Activated CD4-positive, alpha-beta T cell treated with anti-CD3 and anti-CD28 coated beads, Interleukin-2, amount 10 ng/mL, durations not matched to agents 24 days and 14 days (primary cell): ENCODE measurements around the gene DIS3L2. TPM values are rescaled to one million over a fixed set of nuclear protein-coding genes. Genes with fewer than 3 reads are reported as not detected.

ENCODE experiments used
- DNase-seq: peaks from one replicate; pipeline ENCODE4 v3.0.0; 2022
- H3K27ac Mint-ChIP-seq: one replicate; pipeline ENCODE4 v1.8.0; 2022; ENCODE audit warnings: mild to moderate bottlenecking, mixed read lengths
- H3K27me3 Mint-ChIP-seq: one replicate; pipeline ENCODE4 v1.8.0; 2022; ENCODE audit warnings: mixed read lengths
- H3K36me3 Mint-ChIP-seq: one replicate; pipeline ENCODE4 v1.8.0; 2022; ENCODE audit warnings: low read depth, mild to moderate bottlenecking, mixed read lengths
- H3K4me1 Mint-ChIP-seq: one replicate; pipeline ENCODE4 v1.8.0; 2021; ENCODE audit warnings: mixed read lengths
- H3K4me3 Mint-ChIP-seq: one replicate; pipeline ENCODE4 v1.8.0; 2022; ENCODE audit warnings: mild to moderate bottlenecking, moderate library complexity, mixed read lengths
- H3K9me3 Mint-ChIP-seq: one replicate; pipeline ENCODE4 v1.8.0; 2021; ENCODE audit warnings: mixed read lengths
- intact Hi-C: fragments of 100-400 bp; cut with micrococcal nuclease; formaldehyde crosslinking; loops from one replicate; pipeline ENCODE4 v1.15.1; 2023
- total RNA-seq: library from RNA; stranded (reverse); gene quantifications from 2 replicates; pipeline ENCODE4 v1.2.3, GENCODE V29; 2022

Gene DIS3L2
- total RNA-seq, 1 donor from 2014 or later = 27.8 TPM

DNA sequence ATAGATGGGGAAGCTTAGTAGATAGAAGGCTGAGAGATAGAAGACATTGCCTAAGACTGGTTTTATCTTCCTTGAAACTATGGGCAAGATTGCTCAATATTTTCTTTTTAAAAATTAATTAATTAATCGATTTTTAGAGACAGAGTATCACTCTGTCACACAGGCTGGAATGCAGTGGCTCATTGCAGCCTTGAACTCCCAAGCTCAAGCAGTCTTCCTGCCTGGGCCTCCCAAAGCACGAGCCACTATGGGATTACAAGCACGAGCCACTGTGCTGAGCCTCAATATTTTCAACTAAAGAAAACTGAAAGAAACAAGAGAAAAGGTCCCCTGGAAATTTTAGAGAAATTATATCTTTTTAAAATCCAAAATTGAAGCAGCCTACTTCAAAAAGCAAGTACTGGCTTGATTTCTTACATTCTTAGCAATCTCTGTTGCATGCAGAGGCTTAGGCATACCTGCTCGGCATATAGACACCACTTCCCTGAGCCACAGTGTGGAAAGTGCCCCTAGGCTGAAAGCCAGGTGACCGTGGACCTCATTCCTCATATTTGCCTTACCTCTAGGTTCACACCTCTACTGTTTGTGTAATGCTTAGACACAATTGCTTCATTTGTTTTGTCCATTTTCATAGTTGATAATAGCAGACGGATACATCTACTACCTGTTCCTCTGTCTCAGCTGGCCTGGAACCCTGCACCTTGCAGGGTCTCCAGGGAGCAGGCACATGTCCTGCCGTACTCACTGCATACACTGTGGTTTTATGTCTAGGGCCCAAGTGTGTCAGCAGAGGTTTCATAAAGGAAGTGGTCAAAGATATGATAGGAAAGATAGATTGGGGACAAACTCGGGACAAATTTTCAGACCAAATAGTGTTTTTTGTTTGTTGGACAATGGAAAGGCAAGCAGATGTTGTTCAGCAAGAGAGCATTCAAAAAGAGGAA, 250.5 kb downstream of the DIS3L2 start:
- Mint-ChIP-seq H3K4me3 (no peak overlapping the region), H3K4me1 (peaks cover 6% of the 10 kb centered on the region), H3K27me3 (no peaks in the 10 kb centered on the region), H3K27ac (no peak overlapping the region), H3K9me3 (no peaks in the 10 kb centered on the region), H3K36me3 (peaks cover 5% of the 10 kb centered on the region)
- no peak for DNase-seq
- intact Hi-C loops = no loop called here

DNA sequence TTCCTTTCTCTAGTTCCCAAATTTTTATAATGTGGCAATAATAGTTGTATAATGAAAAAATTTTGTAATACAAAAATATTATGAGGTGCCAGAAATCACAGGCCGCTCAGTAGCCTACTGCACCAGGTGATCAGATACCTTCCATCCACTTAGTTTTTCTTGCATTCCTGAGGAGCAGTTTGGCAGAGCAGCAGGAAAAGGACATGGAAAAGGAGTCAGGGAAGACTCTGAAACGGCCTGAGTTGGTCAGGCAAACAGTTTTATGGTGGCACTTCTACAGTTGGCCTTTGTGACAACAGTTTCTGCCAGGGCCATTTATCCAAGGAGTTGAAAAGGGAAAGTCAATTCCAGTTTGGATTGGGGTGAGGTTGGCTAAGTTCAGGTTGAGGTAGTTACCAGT, 251.7 kb downstream of the DIS3L2 start:
- DNase-seq = no peak
- H3K36me3 Mint-ChIP-seq = peaks cover 5% of the 10 kb centered on the region
- no peaks in the 10 kb centered on the region for H3K27me3 Mint-ChIP-seq
- no peaks in the 10 kb centered on the region for H3K9me3 Mint-ChIP-seq
- peaks cover 6% of the 10 kb centered on the region for H3K4me1 Mint-ChIP-seq
- H3K27ac Mint-ChIP-seq = no peak overlapping the region
- no peak overlapping the region for H3K4me3 Mint-ChIP-seq
- intact Hi-C loops = no loop called here

DNA sequence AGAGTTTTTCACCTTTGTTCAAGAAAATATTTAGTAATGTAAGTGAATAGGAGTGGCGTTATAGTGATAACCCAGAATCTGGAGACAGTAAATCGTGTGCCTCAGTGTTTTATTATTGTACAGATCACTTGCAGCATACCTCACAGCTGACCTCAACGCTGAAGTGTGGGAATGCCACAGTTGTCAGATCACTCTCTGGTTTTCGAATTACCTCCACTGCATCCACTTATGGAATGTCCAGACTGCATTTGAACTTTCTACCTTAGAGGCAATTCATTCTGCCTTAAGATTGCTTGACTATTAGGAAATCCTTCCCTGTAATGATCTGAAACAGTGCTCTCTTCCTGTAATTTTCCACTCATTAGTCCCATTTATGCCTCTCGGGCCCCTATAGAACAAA, 252.5 kb downstream of the DIS3L2 start:
- Mint-ChIP-seq H3K9me3 (no peaks in the 10 kb centered on the region), H3K27me3 (no peaks in the 10 kb centered on the region), H3K4me1 (peaks cover 9% of the 10 kb centered on the region), H3K27ac (no peak overlapping the region), H3K36me3 (peaks cover 5% of the 10 kb centered on the region), H3K4me3 (no peak overlapping the region)
- intact Hi-C loops = no loop called here
- no peak for DNase-seq

DNA sequence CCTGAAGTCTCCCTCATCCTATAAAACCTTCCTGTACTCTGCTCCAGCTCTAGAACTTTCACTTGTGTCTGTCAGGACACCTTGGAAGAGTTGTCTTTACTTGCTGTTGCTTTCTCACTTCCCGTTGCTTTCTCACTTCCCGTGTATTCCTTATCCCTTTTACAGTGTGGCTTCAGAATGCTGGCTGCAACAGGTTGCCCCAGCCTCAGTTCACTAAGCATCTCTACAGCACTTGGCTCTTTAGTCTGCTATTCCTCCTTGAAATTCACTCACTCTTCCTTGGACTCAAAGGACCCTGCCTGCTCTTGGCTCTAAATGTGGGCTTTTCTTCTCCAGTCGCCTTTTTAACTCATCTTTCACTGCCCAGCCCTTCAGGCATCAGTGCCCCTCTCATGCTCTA, 254.5 kb downstream of the DIS3L2 start:
- intact Hi-C loops = no loop called here
- Mint-ChIP-seq H3K27me3 (no peaks in the 10 kb centered on the region), H3K4me3 (no peak overlapping the region)

DNA sequence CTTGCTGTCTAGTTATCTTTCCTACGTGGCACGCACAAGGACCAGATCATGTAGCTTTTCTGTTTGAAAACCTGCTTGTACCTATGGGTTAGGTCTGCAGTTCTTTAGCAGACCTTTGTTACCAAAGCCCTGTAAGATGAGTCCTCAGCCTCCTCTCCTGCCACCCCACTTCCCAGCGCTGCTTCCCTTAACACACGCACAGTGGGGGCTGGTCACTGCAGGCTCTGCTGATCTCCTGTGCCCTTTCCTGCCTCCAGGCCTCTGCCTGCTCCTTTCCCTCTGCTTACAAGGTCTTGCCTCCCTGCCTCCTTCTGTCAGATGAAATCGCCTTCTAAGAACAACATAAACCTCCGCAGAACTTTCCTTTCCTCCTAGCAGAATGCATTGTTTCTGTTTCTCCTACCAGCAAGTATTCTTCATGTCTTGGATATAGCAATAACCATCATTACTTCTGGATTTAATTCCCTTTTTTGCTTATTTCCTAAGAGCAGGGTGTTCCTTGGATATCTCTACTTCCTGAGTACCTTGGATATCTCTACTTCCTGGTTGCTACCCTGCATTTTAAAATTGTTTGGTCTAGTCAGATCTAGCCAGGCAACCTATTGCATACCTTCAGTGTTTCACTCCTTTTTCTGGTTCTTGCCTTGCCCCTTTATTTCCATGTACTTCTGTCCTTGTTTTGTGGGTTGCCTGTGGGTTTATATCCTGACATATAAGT, 257.4 kb downstream of the DIS3L2 start:
- Mint-ChIP-seq H3K36me3 (no peaks in the 10 kb centered on the region), H3K27ac (no peak overlapping the region), H3K27me3 (no peaks in the 10 kb centered on the region), H3K4me3 (no peak overlapping the region), H3K4me1 (peaks cover 8% of the 10 kb centered on the region), H3K9me3 (no peaks in the 10 kb centered on the region)
- intact Hi-C loops = no loop called here
- no peak for DNase-seq

More for the DNA sequence above, 254.5 kb downstream of the DIS3L2 start:
- peaks cover 3% of the 10 kb centered on the region for H3K36me3 Mint-ChIP-seq
- no peak overlapping the region for H3K27ac Mint-ChIP-seq
- DNase-seq = no peak
- H3K9me3 Mint-ChIP-seq = no peaks in the 10 kb centered on the region
- peaks cover 15% of the 10 kb centered on the region for H3K4me1 Mint-ChIP-seq

DNA sequence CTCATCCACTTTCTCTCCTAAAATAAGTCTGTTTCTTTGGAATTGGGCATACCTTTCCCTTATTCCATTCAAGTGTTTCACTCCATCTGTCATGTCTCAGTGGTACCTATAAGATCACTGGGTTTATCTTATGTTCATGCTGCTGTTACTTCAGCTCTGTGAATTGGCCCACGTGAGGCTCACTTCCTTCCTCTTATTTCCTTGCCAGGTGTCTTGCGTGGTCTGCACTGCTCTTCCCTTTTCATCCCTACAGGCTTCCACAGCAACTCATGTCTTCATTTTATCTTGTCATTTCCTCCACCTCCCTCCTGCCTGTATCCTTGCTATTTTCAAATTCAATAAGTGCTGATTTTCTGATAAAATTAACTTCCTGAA, 258.0 kb downstream of the DIS3L2 start:
- no peaks in the 10 kb centered on the region for H3K27me3 Mint-ChIP-seq
- no peak for DNase-seq
- no peak overlapping the region for H3K4me3 Mint-ChIP-seq
- peaks cover 8% of the 10 kb centered on the region for H3K4me1 Mint-ChIP-seq
- no peaks in the 10 kb centered on the region for H3K9me3 Mint-ChIP-seq
- no peak overlapping the region for H3K27ac Mint-ChIP-seq
- no peaks in the 10 kb centered on the region for H3K36me3 Mint-ChIP-seq
- intact Hi-C loops = no loop called here

DNA sequence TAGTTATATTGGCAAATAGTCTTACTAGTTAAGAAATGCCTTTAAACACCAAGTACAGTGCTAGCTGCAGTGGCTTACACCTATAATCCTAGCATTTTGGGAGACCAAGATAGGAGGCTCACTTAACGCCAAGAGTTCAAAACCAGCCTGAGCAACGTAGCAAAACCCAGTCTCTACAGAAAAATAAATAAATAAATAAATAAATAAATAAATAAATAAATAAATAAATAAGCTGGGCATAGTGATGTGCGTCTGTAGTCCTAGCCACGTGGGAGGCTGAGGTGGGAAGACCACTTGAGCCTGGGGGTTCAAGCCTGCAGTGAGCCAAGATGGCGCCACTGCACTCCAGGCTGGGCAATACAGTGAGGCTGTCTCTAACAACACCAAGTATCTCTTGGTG, 258.4 kb downstream of the DIS3L2 start:
- intact Hi-C loops = no loop called here
- Mint-ChIP-seq H3K27ac (no peak overlapping the region), H3K9me3 (no peaks in the 10 kb centered on the region), H3K27me3 (no peaks in the 10 kb centered on the region), H3K4me1 (peaks cover 8% of the 10 kb centered on the region), H3K36me3 (no peaks in the 10 kb centered on the region), H3K4me3 (no peak overlapping the region)
- DNase-seq = no peak

DNA sequence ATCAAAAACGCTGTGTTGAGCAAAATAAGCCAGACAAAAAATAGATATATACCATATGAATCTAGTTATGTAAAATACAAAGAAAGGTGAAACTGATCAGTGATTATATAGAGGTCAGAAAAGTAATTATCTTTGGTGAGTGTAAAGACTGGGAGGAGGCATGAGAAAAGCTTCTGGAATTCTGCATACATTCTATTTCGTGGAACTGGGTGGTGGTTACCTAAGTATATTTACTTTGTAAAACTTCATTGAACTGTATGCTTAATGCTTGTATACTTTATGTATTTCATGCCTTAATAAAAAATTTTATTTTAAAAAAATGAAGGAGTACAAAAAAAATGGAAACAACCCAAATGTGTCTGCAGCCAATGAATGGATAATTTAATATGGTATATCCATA, 263.9 kb downstream of the DIS3L2 start:
- no peaks in the 10 kb centered on the region for H3K27me3 Mint-ChIP-seq
- no peaks in the 10 kb centered on the region for H3K9me3 Mint-ChIP-seq
- intact Hi-C loops = no loop called here
- no peak for DNase-seq
- H3K4me3 Mint-ChIP-seq = no peak overlapping the region
- H3K27ac Mint-ChIP-seq = no peak overlapping the region
- H3K36me3 Mint-ChIP-seq = no peaks in the 10 kb centered on the region
- H3K4me1 Mint-ChIP-seq = no peaks in the 10 kb centered on the region

DNA sequence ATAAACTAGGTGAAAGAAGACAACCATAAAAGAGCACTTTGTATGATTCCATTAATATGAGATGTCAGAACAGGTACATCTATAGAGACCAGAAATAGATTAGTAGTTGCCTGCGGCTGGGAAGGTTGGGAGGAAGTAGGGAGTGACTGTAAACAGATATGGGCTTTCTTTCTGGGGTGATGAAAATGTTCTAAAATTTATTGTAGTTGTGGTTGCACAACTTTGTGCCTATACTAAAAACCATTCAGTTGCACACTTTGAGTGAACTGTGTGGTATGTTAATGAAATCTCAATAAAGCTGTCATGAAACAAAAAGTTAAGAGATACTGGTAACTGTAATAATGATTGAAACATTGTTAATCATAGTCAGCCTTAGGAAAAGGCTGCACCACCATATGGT, 264.4 kb downstream of the DIS3L2 start:
- no peak for DNase-seq
- no peaks in the 10 kb centered on the region for H3K9me3 Mint-ChIP-seq
- no peaks in the 10 kb centered on the region for H3K36me3 Mint-ChIP-seq
- H3K4me1 Mint-ChIP-seq = peaks cover 2% of the 10 kb centered on the region
- intact Hi-C loops = no loop called here
- no peaks in the 10 kb centered on the region for H3K27me3 Mint-ChIP-seq
- no peak overlapping the region for H3K27ac Mint-ChIP-seq
- H3K4me3 Mint-ChIP-seq = no peak overlapping the region

DNA sequence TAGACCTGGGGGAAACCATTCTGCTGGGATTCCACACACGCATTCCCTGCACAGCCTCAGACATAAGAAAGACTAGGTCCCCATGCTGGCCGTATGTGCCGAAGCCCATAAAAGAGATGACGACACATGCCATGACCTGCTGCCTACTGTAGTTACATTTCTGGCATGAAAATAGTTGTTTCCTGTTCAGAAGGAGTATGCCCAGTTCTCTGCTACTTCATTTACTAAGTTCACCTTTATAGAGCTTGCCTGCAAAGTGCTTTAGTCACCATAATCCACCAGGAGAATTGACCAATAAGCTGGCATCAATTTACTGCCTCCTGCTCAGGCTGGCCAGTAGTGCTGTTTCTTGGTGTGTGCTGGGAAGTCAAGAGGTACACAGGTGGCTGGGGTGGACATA, 266.8 kb downstream of the DIS3L2 start:
- intact Hi-C loops = no loop called here
- H3K4me3 Mint-ChIP-seq = no peak overlapping the region
- DNase-seq = no peak
- no peaks in the 10 kb centered on the region for H3K27me3 Mint-ChIP-seq
- no peaks in the 10 kb centered on the region for H3K36me3 Mint-ChIP-seq
- peaks cover 16% of the 10 kb centered on the region for H3K4me1 Mint-ChIP-seq
- H3K9me3 Mint-ChIP-seq = no peaks in the 10 kb centered on the region
- H3K27ac Mint-ChIP-seq = no peak overlapping the region

DNA sequence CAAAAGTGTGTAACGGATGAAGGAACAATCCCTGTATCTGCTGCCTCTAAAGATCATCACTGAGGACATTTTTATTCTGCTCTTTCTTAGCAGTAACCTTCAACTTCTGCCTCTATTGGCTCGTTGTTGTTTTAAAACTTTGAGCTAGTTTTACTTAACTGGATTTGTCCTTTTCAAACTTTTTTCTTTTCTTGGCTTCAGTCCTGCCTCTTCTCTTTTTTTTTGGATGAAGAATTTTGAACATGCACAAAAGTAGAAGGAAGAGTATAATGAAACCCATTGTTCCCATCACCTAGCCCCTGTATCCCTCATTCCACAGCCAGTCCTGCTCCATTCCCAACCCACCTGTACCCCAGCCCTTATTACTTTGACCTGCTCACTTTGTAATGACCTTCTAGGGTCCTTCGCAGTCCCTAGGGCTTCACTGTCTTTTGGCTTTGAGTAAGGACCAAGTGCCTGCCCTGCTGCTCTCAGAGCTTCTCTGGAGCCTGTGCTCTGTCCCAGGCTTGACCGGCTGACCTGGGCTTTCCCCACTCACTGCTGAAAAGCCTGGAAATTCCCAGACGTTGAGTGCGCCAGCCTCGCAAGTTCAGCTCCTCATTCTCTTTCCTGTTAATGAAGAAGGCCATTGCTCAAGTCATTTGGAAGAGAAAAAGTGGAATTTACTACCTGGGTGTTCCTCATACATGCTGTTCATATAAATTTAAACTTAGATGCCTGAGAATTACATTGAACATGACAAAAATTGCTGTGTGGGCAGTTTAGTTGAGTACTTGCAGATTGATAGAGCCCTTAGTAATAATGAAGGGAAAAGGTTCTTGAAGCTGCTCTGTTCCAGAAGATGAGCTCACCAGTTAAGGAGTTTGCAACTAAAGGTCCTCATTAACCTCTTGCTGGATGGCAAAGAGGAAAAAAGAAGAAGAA, 267.7 kb downstream of the DIS3L2 start:
- H3K4me1 Mint-ChIP-seq = peaks cover 16% of the 10 kb centered on the region
- no peaks in the 10 kb centered on the region for H3K27me3 Mint-ChIP-seq
- no peaks in the 10 kb centered on the region for H3K36me3 Mint-ChIP-seq
- no peaks in the 10 kb centered on the region for H3K9me3 Mint-ChIP-seq
- H3K27ac Mint-ChIP-seq = no peak overlapping the region
- DNase-seq = no peak
- intact Hi-C loops = no loop called here
- no peak overlapping the region for H3K4me3 Mint-ChIP-seq

DNA sequence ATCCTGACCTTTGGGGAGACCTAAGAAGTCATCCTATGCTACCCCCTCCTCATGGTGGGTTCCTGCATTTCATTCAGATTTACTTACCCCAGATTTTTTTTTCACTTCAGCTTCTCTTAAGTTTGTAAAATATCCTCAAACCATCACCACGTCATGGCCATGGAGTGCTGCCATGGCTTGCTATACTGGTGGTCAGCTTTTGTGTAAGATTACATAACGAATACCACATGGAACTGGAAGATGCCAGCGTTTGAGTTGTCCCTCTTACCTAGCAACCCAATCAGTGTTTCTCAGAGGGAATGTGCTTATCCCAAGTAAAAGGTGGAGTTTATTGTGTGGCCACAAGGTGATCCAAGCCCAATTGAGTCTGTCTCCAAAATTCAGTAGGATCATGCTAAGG, 268.4 kb downstream of the DIS3L2 start:
- Mint-ChIP-seq H3K36me3 (no peaks in the 10 kb centered on the region), H3K4me1 (peaks cover 16% of the 10 kb centered on the region), H3K27ac (no peak overlapping the region), H3K9me3 (no peaks in the 10 kb centered on the region), H3K4me3 (no peak overlapping the region), H3K27me3 (no peaks in the 10 kb centered on the region)
- intact Hi-C loops = loop anchor here (5.0 kb wide), 1 partner anchor 82 kb away; no protein-coding TSS in a partner anchor
- DNase-seq = no peak

DNA sequence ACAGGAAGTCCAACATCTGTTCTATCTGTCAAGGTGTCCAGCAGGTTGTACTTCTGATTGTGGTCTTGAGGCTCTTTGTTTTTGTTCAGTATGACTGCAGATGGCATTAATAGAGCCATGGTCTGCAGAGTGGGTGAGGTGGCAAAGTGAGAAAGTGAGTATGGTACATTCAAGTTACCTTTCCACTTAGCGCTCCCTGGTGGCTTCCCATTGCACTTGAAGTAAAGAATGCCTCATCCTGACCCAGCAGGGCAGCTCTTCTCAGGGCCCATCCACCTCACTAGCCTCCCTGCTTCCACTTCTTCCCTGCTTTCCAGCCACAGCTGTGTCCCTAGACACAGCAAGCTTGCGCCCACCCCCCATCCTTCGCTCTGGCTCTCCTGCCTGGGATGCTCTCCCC, 269.0 kb downstream of the DIS3L2 start:
- Mint-ChIP-seq H3K4me3 (no peak overlapping the region), H3K9me3 (no peaks in the 10 kb centered on the region), H3K27me3 (no peaks in the 10 kb centered on the region), H3K27ac (no peak overlapping the region), H3K36me3 (no peaks in the 10 kb centered on the region), H3K4me1 (peaks cover 17% of the 10 kb centered on the region)
- intact Hi-C loops = loop anchor here (5.0 kb wide), 1 partner anchor 82 kb away; no protein-coding TSS in a partner anchor
- peak; percentile 62 for DNase-seq
